ENCODE measurements around the gene ATG7.

Gene ATG7, protein sequence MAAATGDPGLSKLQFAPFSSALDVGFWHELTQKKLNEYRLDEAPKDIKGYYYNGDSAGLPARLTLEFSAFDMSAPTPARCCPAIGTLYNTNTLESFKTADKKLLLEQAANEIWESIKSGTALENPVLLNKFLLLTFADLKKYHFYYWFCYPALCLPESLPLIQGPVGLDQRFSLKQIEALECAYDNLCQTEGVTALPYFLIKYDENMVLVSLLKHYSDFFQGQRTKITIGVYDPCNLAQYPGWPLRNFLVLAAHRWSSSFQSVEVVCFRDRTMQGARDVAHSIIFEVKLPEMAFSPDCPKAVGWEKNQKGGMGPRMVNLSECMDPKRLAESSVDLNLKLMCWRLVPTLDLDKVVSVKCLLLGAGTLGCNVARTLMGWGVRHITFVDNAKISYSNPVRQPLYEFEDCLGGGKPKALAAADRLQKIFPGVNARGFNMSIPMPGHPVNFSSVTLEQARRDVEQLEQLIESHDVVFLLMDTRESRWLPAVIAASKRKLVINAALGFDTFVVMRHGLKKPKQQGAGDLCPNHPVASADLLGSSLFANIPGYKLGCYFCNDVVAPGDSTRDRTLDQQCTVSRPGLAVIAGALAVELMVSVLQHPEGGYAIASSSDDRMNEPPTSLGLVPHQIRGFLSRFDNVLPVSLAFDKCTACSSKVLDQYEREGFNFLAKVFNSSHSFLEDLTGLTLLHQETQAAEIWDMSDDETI

DNA sequence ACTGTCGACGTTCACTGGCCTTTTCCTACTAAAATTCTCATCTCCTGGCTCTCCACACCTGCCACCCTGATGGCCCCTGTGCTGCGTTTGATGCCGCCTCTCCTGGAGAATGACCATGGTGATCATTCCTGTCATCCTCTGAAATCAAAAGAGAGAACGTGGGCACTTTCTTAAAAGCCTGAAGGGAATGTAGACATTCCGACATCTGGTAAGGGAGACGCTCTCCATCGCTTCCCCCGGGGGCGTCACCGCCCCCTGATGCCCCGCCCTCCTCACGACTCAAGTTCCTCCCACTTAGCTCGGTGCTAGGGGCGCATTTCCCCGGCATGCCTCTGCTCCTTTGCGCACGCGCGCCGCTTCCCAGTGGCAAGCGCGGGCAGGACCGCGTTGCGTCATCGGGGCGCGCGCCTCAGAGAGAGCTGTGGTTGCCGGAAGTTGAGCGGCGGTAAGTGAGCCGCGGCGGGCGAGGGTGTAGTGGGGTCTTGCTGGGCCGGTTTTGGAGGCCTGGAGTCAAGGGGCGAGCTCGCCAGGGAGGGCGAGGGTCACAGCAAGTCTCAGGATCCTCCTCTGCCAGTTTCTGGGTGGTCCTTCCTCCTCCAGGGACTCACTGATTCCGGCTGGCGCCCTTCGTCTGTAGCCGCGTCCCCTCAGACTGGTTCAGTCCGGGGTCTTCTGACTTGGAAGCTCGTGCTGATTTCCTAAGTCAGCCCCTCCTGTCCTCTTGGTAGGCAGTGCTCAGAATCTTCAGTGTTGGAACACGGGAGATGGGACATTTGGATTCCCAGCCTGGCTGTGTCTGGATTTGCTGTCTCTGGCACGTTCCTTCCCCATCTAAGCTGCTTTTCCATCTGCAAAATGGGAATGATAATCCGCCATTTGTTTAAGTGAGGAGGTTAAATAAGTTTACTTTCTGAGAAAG, at the start of gene ATG7:
TSS of gene ATG7 (plus strand) at position 412 of the 919 bp plus-strand sequence. CDS start 26,299 bp downstream, outside the sequence.
- H3K4me3 ChIP-seq, result peak within 1 kb of the TSS; percentile 76
- TF ChIP-seq, protein P1, sequence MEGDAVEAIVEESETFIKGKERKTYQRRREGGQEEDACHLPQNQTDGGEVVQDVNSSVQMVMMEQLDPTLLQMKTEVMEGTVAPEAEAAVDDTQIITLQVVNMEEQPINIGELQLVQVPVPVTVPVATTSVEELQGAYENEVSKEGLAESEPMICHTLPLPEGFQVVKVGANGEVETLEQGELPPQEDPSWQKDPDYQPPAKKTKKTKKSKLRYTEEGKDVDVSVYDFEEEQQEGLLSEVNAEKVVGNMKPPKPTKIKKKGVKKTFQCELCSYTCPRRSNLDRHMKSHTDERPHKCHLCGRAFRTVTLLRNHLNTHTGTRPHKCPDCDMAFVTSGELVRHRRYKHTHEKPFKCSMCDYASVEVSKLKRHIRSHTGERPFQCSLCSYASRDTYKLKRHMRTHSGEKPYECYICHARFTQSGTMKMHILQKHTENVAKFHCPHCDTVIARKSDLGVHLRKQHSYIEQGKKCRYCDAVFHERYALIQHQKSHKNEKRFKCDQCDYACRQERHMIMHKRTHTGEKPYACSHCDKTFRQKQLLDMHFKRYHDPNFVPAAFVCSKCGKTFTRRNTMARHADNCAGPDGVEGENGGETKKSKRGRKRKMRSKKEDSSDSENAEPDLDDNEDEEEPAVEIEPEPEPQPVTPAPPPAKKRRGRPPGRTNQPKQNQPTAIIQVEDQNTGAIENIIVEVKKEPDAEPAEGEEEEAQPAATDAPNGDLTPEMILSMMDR (IDR thresholded peaks at IDR 0.05), result no peak
- DNase-seq (ENCODE audit: low spot score), result peak; percentile 97
- peak within 1 kb of the TSS; percentile 64 to 77 for H3K27ac ChIP-seq

DNA sequence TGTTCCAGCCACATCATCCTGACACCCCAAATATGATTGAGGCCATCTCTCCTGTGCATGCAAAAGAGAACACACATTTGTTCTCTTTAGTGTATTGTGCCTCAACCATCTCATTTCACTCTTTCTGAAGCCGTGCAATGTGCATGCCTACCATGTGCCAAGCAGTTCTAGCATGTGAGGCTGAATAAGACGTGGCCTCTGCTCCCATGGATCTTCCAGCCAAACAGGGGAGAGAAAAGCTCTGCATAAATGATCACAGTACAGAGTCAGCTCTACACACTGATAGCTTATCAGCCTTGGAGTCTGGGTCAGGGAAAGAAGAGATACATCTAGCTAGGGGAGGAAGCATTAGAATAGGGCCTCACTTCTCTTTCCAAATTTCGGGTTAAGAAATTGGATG, 48.2 kb upstream of the ATG7 start:
- no peak overlapping the region for H3K27ac ChIP-seq

DNA sequence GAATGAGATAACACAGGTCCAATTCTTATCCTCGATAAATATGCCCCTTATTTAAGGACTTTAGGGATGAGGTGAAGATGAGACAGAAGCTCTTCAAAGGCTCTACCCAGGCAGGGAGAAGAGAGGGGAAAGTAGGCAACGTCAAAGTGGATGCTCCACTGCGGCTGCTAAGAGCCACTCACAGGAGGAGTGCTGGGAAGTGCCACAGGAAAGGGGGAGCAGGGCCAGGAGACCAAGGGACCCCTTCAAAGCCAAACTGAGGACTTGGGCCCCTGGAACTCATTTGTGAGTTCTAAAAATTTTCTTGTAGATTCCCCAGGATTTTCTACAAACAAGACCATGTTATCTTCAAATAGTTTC, 47.3 kb upstream of the ATG7 start:
- TF ChIP-seq, protein P1 (IDR thresholded peaks at IDR 0.05), result no peak
- H3K4me3 ChIP-seq, result peak overlapping the region; percentile 50
- H3K27ac ChIP-seq, result peak overlapping the region; percentile 30 to 82
- DNase-seq (ENCODE audit: low spot score), result no peak

More for the DNA sequence above, 48.2 kb upstream of the ATG7 start:
- no peak for DNase-seq (ENCODE audit: low spot score)
- TF ChIP-seq, protein P1 (IDR thresholded peaks at IDR 0.05), result no peak
- no peak overlapping the region for H3K4me3 ChIP-seq

DNA sequence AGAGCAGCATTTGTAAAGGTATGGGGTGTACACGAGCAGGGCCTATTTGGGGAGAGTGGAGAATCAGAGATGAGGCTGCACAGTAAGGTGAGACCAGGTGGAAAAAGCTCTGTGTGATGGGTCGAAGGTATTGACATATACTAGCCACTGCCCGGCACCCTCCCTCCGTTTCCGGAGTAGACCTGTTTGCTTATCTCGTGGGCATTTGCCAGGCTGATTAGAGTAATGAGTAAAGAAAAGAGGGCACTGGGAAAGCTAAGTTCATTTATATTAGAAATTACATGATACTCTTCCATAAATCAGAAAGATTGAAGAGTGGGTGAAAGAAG, 46.2 kb upstream of the ATG7 start:
- no peak for DNase-seq (ENCODE audit: low spot score)
- TF ChIP-seq, protein P1 (IDR thresholded peaks at IDR 0.05), result no peak
- H3K27ac ChIP-seq, result peak overlapping the region; percentile 30 to 82
- peak overlapping the region; percentile 50 for H3K4me3 ChIP-seq

DNA sequence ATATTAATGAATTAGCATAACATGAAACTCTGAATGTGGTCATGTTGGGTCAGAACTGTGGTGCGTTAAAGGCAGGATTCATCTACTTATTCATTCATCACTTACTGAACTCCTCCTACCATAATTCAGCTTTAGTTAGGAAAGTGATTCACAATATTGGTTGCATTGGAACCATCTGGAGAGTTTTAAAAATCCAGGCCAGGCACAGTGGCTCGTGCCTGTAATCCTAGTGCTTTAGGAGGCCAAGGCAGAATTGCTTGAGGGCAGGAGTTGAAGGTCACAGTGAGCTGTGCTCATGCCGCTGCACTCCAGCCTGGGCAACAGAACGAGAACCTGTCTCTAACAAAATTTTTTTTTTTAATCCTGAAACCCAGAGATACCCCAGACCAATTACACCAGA, 44.2 kb upstream of the ATG7 start:
- TF ChIP-seq, protein P1 (IDR thresholded peaks at IDR 0.05), result no peak
- DNase-seq (ENCODE audit: low spot score), result no peak
- H3K27ac ChIP-seq, result no peak overlapping the region

DNA sequence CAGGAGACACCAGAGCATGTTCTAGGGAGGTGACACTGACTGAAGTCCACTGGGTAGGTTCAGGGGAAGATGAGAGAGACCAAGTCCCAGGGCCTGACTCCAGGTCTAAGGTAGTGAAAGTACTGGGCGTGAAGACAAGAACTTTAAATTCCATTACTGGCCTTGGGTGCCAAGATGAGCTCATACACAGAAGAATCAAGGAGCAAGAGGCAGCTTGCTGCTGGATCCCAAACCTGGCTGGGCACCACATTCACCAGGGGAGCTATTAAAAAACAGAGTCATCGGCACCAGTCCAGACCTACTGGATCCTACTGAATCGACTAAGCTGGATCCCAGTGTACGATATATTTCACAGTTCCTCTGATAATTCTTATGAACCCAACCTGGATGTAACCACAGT, 42.1 kb upstream of the ATG7 start:
- no peak overlapping the region for H3K4me3 ChIP-seq
- no peak overlapping the region for H3K27ac ChIP-seq
- TF ChIP-seq, protein P1 (IDR thresholded peaks at IDR 0.05), result no peak
- DNase-seq (ENCODE audit: low spot score), result no peak

More for the DNA sequence above, 44.2 kb upstream of the ATG7 start:
- H3K4me3 ChIP-seq, result no peak overlapping the region

Data from coronary artery (tissue), 2 donors.